Measurements from ENCODE around the gene SKAP1. TPM values are rescaled to one million over a fixed set of nuclear protein-coding genes. Genes with fewer than 3 reads are reported as not detected.

SKAP1 gene
- total RNA-seq, 6 experiments from 2014 or later, result 4.5 to 51.0 (median 17.5) TPM

- 78% methylated on average over 5 of the region's 5 CpGs for WGBS (ENCODE audit: insufficient coverage, low coverage, low lambda C conversion rate, missing lambda C conversion rate)
- intact Hi-C loops (cut with DNase I), result no loop called here
- Histone ChIP-seq H3K4me3 (no peak overlapping the region), H3K9me3 (no peaks in the 10 kb centered on the region), H3K4me1 (no peaks in the 10 kb centered on the region), H3K27me3 (no peaks in the 10 kb centered on the region), H3K27ac (no peak overlapping the region), H3K36me3 (no peaks in the 10 kb centered on the region)
- TF ChIP-seq CTCF (IDR thresholded peaks at IDR 0.05), result no peak
- no peak for TF ChIP-seq POLR2A (IDR thresholded peaks at IDR 0.05)
- no peak for ATAC-seq
- no peak for DNase-seq
Observed at GRCh38 chr17:48443712-48444111, 13.7 kb upstream of the SKAP1 start.

GRCh38 chr17:48442819-48443218 lies 12.8 kb upstream of the SKAP1 start:
- Histone ChIP-seq H3K27ac (no peak overlapping the region), H3K4me1 (no peaks in the 10 kb centered on the region), H3K27me3 (no peaks in the 10 kb centered on the region), H3K4me3 (no peak overlapping the region), H3K9me3 (no peaks in the 10 kb centered on the region), H3K36me3 (no peaks in the 10 kb centered on the region)
- TF ChIP-seq CTCF (IDR thresholded peaks at IDR 0.05), result no peak
- no peak for ATAC-seq
- intact Hi-C loops (cut with DNase I), result no loop called here
- DNase-seq, result no peak
- 48% methylated on average over 3 of the region's 3 CpGs for WGBS (ENCODE audit: insufficient coverage, low coverage, low lambda C conversion rate, missing lambda C conversion rate)

- no peaks in the 10 kb centered on the region for H3K9me3 ChIP-seq
- H3K27me3 ChIP-seq, result no peaks in the 10 kb centered on the region
- TF ChIP-seq CTCF (IDR thresholded peaks at IDR 0.05) (no peak), POLR2A (IDR thresholded peaks at IDR 0.05) (no peak)
- no peaks in the 10 kb centered on the region for H3K36me3 ChIP-seq
- no peaks in the 10 kb centered on the region for H3K4me1 ChIP-seq
- ATAC-seq (no peak), DNase-seq (no peak)
- H3K27ac ChIP-seq, result no peak overlapping the region
- 72% methylated on average over 4 of the region's 4 CpGs for WGBS (ENCODE audit: insufficient coverage, low coverage, low lambda C conversion rate, missing lambda C conversion rate)
- no peak overlapping the region for H3K4me3 ChIP-seq
- intact Hi-C loops (cut with DNase I), result no loop called here
Observed at GRCh38 chr17:48441862-48442261, 11.8 kb upstream of the SKAP1 start.

- DNase-seq, result no peak
- intact Hi-C loops (cut with DNase I), result no loop called here
- Histone ChIP-seq H3K36me3 (no peaks in the 10 kb centered on the region), H3K4me1 (no peaks in the 10 kb centered on the region), H3K4me3 (no peak overlapping the region), H3K27me3 (no peaks in the 10 kb centered on the region), H3K27ac (no peak overlapping the region), H3K9me3 (no peaks in the 10 kb centered on the region)
- WGBS (ENCODE audit: insufficient coverage, low coverage, low lambda C conversion rate, missing lambda C conversion rate), result 31% methylated on average over 1 of the region's 1 CpG
- TF ChIP-seq POLR2A (IDR thresholded peaks at IDR 0.05) (no peak), CTCF (IDR thresholded peaks at IDR 0.05) (no peak)
- ATAC-seq, result peak; percentile 17 to 50 (median 34)
Observed at GRCh38 chr17:48441231-48441711, 11.3 kb upstream of the SKAP1 start.

- H3K27me3 ChIP-seq, result no peaks in the 10 kb centered on the region
Observed at GRCh38 chr17:48440669-48441068, 10.7 kb upstream of the SKAP1 start.

More at GRCh38 chr17:48440669-48441068, 10.7 kb upstream of the SKAP1 start:
- ATAC-seq (peak in 1 of 4 donors; percentile 12), DNase-seq (no peak)
- TF ChIP-seq POLR2A (IDR thresholded peaks at IDR 0.05) (no peak), CTCF (IDR thresholded peaks at IDR 0.05) (no peak)
- intact Hi-C loops (cut with DNase I), result no loop called here
- Histone ChIP-seq H3K36me3 (no peaks in the 10 kb centered on the region), H3K9me3 (no peaks in the 10 kb centered on the region), H3K27ac (no peak overlapping the region), H3K4me3 (no peak overlapping the region), H3K4me1 (no peaks in the 10 kb centered on the region)
- 65% methylated on average over 2 of the region's 2 CpGs for WGBS (ENCODE audit: insufficient coverage, low coverage, low lambda C conversion rate, missing lambda C conversion rate)
